Uterus (tissue), 2 donors: ENCODE data around the gene ATP10A.

Experiments used
- CTCF ChIP-seq, 4 experiments: fragments of 200-600 bp in 2 of 4; fragments of 450-650 bp in 2 of 4; sonication (generic) in 2 of 4; IDR thresholded peaks; one replicate each; pipeline ENCODE4 v1.5.1; 2016 to 2019; ENCODE audit warnings: antibody characterized with exemption in 4 of 4, mild to moderate bottlenecking in 2 of 4, moderate library complexity in 1 of 4
- POLR2A ChIP-seq, 2 donors: fragments of 450-650 bp; IDR thresholded peaks; one replicate each; pipeline ENCODE4 v1.6.1; 2016; ENCODE audit warnings: antibody characterized with exemption in 2 of 2, mild to moderate bottlenecking in 1 of 2, moderate library complexity in 1 of 2

GRCh38 chr15:25687689-25688088 is 175.4 kb downstream of the ATP10A start:
- TF ChIP-seq CTCF (IDR thresholded peaks at IDR 0.05), result no peak
- no peak for TF ChIP-seq POLR2A (IDR thresholded peaks at IDR 0.05)
